ENCODE measurements around the gene TRIM2.

Gene TRIM2

GRCh38 chr4:153333874-153334273 lies 129.6 kb downstream of the TRIM2 start:
- DNase-seq (ENCODE audit: low read depth) = no peak

GRCh38 chr4:153335665-153336064 lies 131.4 kb downstream of the TRIM2 start:
- no peak for DNase-seq (ENCODE audit: low read depth)

- DNase-seq (ENCODE audit: low read depth) = no peak
Measured at GRCh38 chr4:153337686-153338085, 133.4 kb downstream of the TRIM2 start.

- no peak for DNase-seq (ENCODE audit: low read depth)
Measured at GRCh38 chr4:153341575-153342090, 137.4 kb downstream of the TRIM2 start.

GRCh38 chr4:153342751-153343552 lies 138.7 kb downstream of the TRIM2 start:
- no peak for DNase-seq (ENCODE audit: low read depth)

GRCh38 chr4:153344131-153345011 lies 140.1 kb downstream of the TRIM2 start, which contains the start of gene MND1:
MND1 (plus strand) TSS chr4:153344688; CDS start chr4:153344738, 50 bp downstream.
- peak; percentile 85 for DNase-seq (ENCODE audit: low read depth)

DNA sequence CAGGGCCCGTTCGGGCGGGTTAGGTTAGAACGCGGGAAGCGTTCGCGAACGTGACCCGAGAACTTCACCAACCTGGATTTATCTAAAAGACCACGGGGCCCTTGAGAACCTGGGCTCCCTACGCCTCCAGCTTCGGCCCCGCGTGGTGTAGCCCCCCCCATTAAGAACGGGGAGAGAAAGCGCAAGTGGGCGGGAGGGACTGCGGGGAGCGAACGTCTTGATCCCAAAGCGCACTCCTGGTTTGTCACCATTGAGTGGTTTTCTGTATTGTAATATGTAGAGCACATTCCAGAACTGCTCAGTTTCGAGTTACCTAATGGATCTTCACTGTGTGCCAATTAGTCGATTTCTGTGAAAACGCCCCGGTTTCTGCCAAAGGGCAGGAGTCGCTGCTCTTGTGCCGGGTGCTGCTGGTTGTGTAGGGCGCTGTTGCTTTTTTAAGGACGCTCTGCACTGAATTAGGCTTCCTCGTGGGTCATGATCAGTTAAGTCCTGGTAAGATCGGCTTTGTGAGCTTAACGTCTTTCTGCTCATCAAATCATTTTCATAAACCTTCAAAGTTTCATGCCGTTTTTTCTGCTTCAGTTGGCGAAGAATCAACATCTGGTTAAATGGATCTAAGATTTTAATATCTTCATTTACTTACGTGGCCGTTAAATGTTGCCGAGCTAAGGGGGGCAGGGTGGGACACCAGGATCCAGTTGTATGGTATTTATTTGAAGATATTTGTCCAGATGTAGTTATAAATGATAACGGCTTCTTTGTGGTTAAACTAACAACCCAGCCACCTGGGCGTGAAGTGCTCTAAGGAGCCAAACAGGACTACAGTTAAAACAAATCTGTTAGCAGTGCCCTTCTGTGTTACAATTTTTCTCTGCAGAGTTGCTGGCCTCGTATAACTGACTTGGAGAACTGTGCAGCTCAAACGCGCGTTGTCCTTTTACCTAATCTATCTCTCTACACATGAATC lies 141.1 kb downstream of the TRIM2 start:
- peak; percentile 39 for DNase-seq (ENCODE audit: low read depth)

DNA sequence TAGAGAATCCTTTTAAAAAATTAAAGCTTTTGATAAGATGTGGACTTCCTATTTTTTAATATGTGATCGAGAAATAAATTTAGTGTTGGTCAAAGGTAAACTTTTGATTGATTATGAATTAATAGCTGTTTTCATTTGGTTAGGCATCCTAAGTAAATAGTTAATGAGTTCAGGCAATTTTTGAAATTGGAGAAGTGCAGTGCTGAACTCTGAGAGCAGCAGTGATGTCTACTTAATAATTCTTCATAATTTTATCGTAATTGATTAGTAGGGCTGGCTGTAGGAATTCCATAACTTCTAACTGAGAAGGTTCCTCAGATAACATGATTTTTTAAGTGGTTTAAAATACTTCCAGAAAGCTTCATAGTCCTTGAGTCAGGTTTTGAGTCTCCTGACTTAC lies 141.8 kb downstream of the TRIM2 start:
- no peak for DNase-seq (ENCODE audit: low read depth)

GRCh38 chr4:153346563-153346962 lies 142.3 kb downstream of the TRIM2 start:
- DNase-seq (ENCODE audit: low read depth) = no peak

GRCh38 chr4:153347117-153347516 lies 142.9 kb downstream of the TRIM2 start:
- no peak for DNase-seq (ENCODE audit: low read depth)

- no peak for DNase-seq (ENCODE audit: low read depth)
Measured at GRCh38 chr4:153348006-153348405, 143.8 kb downstream of the TRIM2 start.

- DNase-seq (ENCODE audit: low read depth) = no peak
Measured at GRCh38 chr4:153349206-153349805, 145.1 kb downstream of the TRIM2 start.

DNA sequence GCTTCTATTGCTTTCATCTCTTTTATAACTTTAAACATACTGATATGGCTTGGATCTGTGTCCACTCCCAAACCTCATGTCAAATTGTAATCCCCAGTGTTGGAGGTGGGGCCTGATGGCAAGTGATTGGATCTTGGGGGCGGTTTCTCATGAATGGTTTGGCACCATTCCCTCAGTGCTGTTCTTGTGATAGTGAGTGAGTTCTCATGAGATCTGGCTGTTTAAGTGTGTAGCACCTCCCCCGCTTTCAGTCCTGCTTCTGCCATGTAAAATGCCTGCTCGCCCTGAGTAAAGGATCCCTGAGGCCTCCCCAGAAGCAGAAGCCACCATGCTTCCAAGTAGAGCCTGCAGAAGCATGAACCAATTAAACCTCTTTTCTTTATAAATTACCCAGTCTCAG lies 157.9 kb downstream of the TRIM2 start:
- DNase-seq (ENCODE audit: low read depth) = no peak

GRCh38 chr4:153364061-153364460 lies 159.8 kb downstream of the TRIM2 start:
- DNase-seq (ENCODE audit: low read depth) = no peak

DNA sequence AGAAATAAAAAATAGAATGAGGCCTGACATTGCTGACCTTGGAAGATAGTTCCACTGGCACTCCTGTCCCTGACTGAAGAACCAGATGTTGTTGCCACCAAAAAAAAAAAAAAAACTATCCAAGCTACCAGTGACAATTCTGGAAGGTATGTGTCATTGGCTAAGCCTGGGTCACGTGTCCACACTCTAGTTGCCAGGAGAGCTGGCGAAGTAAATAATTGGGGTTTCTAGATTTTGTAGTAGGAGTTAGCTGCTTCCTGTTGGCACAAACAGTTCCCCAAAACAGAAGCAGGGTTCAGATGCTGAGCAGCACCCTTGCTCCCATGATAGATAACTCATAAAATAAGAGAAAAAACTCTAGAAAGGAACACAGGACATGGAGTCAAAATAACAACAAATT lies 160.8 kb downstream of the TRIM2 start:
- DNase-seq (ENCODE audit: low read depth) = no peak

DNA sequence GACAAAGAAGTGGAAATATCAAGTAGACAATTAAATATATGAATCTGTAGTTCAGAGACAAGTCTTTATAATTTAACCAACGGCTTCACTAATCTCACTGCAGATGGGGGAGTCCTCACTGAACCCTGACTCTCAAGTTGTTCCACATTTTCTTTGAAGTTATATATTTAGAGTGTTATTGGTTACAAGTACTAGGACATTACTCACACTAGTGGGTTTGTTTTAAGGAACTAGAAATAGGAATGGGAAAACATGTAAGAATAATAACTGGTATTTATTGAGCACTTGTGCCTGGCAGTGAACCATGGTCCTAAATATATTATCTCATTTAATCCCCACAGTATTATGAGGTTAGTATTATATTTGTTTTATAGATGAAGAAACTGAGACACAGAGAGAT lies 162.2 kb downstream of the TRIM2 start:
- DNase-seq (ENCODE audit: low read depth) = no peak

DNA sequence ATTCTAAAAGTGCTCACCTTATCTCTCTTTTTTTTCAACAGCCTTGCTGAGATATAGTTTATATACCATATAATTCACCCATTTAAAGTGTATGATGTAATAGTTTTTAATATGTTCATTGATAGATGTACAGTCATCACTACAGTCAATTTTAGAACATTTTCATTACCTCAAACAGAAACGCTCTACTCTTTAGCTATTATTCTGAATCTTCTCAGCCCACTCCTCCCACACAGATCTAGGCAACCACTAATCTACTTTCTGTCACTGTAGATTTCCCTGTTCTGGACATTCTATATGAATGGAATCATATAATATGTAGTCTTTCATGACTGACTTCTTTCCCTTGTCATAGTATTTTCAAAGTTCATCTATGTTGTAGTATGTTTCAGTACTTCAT lies 162.8 kb downstream of the TRIM2 start:
- no peak for DNase-seq (ENCODE audit: low read depth)

DNA sequence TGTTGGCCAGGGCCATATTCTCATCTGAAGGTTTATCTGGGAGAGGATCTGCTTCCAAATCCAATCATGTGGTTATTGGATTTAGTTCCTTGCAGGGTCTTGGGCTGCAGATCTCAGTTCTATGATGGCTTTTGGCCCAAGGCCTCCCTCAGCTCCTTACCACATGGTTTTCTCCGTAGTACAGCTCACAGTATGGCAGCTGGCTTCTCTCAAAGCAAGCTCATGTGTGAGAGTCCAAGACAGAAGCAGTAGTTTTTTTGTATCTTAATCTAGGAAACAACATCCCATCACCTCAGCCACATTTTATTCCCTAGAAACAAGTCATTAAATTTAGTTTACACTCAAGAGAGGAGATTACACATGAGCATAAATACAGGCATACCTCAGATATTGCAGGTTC lies 164.8 kb downstream of the TRIM2 start:
- no peak for DNase-seq (ENCODE audit: low read depth)

DNA sequence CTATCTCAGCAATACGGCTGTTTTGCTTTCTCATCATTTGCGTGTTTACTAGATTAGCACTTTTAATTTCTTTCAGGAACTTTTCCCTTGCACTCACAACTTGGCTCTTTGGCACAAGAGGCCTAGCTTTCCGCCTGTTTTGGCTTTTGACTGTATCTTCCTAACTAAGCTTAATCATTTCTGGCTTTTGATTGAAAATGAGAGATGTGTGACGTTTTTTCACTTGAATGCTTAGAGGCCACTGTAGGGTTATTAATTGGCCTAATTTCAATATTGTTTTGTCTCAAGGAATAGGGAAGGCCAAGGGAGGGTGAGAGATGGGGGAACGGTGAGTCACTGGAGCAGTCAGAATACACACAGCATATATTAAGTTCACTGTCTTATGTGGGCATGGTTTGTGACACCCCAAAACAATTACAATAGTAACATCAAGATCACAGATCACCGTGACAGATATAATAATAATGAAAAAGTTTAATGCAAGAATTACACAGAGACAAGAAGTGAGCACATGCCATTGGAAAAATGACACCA lies 167.5 kb downstream of the TRIM2 start:
- no peak for DNase-seq (ENCODE audit: low read depth)

GRCh38 chr4:153372967-153373562 lies 168.8 kb downstream of the TRIM2 start:
- no peak for DNase-seq (ENCODE audit: low read depth)

DNA sequence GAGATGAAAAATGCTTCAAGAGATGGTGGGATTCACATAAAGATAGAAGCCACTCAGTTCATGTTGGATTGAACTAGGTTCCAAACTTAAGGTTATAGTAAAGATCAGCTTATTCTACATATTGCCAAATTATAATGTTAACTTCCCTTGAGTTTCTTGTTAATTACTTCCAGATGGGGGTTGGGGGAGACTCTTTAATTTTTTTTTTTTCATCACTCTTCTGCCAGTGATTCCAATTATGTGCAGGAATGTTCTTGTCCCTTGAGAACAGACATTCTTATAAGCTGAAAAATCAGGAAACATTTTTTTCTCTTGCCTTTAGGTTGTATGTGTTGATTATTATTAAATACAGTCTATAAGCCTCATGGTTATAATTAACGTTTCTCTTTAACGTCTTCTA lies 170.2 kb downstream of the TRIM2 start:
- no peak for DNase-seq (ENCODE audit: low read depth)

Measured in activated T-cell treated with anti-CD3 and anti-CD28 coated beads for 24 hours (primary cell).